Midbrain (tissue), 1 donor: ENCODE data around the gene ALG5.

Source experiments
- DNase-seq: peaks from one replicate; lab custom pipeline; 2025; lab: John Stamatoyannopoulos, UW

The ALG5 gene, protein sequence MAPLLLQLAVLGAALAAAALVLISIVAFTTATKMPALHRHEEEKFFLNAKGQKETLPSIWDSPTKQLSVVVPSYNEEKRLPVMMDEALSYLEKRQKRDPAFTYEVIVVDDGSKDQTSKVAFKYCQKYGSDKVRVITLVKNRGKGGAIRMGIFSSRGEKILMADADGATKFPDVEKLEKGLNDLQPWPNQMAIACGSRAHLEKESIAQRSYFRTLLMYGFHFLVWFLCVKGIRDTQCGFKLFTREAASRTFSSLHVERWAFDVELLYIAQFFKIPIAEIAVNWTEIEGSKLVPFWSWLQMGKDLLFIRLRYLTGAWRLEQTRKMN

GRCh38 chr13:36999054-36999714 is at the start of gene ALG5:
Gene ALG5 (minus strand): TSS chr13:36999340. CDS start chr13:36999300, 40 bp downstream.
- DNase-seq = peak; percentile 92

DNA sequence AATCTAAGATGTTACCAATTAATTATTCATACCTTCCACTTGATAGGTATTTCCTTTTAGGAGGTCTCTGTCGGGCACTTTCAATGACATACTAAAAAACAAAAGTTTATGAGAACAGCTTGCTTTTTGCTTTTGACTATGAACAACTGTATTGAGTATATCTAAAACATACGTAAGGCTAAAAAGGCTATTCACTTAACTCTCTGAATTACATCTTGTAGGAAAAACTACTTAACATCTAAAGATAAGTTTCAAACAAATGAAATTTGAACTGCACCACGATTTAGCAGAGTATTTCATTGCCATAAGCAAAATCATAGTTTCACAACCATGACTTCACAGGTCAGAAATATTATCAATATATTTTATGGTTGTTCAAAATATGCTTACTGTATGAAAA is 48.7 kb upstream of the ALG5 start:
- no peak for DNase-seq

DNA sequence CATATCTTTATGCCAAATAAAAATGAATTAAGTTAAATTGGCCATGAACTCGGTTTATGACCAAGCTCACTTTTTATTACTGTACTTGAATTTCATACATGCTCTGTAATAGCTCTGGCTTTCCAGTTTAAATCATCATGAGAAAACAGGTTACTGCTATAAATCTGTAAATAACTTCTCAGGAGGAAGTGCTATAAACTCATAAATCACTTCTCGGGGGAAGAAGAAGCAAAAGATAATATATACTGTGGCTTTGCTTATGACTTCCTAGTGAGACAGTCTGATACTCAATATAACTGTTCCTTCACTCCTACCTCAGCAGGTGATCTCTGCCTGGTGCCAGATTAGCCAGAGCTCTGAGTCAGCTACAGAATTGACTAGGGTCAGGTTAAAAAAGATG is 47.9 kb upstream of the ALG5 start:
- DNase-seq = no peak

DNA sequence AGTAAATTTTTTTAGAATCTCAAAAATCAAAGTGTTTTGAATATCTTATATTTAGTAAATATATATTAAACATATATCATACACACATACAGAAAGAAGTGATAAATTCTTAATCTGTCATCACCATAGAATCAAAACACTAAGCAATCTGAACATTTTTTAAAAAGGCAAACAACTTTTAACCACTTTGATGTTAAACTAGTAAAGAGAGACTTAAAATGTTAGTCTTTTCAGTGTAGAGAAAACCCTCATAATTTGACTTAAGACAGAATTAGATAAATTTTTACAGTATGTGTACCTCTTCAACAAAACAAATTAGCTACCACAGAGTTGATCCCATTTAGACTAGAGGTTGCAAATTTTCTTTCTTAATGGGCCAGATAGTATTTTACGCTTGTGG is 46.9 kb upstream of the ALG5 start:
- DNase-seq = no peak

- DNase-seq = no peak
Measured at GRCh38 chr13:37040789-37041188, 41.6 kb upstream of the ALG5 start.

DNA sequence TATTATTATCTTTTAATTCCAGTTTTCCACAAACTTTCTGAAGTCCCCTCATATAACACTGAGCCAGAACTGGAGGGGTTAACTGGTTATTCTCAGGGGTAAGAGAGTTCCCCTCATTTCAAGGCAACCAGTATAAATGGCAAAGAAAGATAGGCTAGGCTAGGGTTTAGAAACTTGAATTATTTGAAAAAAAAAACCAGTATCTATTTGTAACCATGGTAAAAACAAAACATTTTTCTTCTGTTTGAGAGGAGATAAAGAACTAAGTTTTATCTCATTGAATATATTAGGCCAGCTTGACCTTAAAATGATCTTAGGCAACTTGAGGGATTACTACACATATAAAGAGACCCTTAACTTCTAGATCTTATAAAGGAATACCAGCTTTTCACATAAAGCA is 40.8 kb upstream of the ALG5 start:
- DNase-seq = no peak

GRCh38 chr13:37037241-37037640 is 38.1 kb upstream of the ALG5 start:
- DNase-seq = no peak

- DNase-seq = no peak
Measured at GRCh38 chr13:37029617-37030016, 30.5 kb upstream of the ALG5 start.

- DNase-seq = no peak
Measured at GRCh38 chr13:37027639-37028038, 28.5 kb upstream of the ALG5 start.

- DNase-seq = no peak
Measured at GRCh38 chr13:37026771-37027170, 27.6 kb upstream of the ALG5 start.

DNA sequence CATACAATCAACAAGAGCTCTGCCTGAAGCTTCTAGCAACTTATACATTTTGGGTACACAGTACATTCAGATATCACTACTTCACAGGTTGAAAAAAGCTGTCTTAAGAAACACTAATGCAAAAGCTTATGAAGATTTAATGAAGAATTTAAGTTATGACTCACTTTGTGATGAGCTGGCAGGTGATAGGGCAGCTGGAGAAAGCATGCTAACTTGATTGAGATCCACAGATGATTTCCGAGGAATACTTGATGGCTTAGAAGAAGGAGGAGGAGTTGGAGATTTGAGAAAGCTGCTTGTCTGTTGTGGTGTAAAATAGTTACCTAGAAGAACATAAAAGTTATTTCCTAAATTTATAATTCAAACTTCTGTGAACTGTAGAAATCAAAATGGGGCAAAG is 24.7 kb upstream of the ALG5 start:
- DNase-seq = no peak

DNA sequence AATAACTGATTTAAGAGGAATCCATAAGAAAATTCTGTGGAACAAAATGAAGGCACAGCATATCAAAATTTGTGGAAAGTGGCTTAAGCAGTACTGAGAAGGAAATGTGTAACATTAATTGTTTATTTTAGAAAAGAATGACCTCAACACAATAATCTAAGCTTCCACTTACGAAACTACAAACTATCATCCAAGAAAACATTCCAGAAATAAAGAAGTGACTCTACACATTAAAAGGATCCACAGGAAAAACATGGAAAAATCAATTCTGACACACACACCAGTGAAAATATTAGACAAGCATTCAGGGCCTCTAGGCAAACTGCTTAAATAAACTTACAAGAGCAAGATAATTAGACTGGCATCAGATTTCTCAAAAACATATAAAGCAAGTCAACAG is 15.5 kb upstream of the ALG5 start:
- no peak for DNase-seq

GRCh38 chr13:37011788-37012187 is 12.6 kb upstream of the ALG5 start:
- no peak for DNase-seq

DNA sequence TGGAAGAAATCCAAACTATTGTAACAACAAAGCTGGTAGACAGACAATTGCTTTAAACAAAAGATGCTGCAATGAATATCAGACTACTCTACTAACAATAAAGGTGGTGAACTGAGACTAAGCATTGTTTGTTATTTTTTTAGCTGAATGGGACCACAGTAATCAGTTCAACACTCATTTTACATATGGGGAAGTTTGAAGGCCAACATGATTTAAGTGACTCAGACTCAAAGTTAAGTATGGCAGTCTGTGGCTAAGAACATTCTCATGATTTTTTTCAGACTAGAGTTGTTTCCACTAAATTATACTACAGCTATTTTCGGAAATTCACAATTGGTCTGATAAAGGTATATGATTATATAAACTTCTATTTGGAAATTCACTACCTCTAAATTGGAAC is 11.9 kb upstream of the ALG5 start:
- no peak for DNase-seq

DNA sequence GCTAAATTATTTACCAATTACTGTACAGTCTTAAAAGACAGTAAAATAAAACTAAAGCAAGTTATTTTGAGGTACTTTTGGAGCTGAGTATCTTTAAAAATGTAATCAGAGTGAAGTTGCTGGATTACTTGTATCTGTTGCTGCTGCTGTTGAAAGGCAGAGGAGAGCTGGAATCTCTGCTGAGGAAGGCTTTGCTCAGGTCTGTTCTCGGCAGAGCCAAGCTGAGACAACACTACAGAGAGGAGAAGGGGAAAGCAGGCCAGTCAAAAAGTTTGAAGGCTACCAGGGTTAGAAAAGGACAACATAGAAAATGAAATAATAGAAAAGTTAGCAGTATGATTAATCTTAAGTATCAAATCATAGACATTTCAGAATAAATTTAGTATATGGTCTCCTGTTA is 11.3 kb upstream of the ALG5 start:
- DNase-seq = no peak

DNA sequence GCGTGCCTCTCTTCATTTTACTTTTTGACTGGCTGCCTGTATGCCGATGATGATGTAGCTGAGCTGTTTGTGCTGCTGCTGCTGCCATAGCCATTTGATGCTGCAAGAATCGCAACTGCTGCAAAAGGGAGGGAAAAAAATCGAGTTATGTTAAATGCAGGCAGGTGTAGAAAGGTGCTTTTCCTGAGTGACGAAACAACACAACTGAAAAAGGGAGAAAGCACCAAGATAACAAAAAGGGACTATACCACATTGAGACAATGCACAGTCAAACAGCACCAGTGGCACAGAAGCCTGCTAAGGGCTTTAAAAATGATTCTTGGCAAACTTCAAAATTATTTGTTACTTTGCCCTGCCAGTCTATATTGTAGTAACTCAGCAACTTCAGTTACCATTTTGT is 10.6 kb upstream of the ALG5 start:
- DNase-seq = no peak

DNA sequence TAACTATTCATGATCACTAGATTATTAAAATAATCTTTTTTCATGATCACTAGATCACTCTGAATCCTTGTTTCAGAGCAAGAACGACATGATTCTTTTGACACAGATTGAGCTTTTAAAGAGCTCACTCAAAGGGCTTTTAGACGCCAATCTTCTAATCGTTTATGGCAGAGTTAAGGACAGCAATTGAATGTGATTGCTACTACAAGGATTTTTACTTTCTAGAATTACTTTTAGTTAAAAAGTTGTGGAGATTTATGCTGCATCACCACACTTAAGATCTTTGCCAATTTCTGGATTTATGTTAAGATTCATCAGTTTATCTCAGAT is 2.7 kb upstream of the ALG5 start:
- no peak for DNase-seq

DNA sequence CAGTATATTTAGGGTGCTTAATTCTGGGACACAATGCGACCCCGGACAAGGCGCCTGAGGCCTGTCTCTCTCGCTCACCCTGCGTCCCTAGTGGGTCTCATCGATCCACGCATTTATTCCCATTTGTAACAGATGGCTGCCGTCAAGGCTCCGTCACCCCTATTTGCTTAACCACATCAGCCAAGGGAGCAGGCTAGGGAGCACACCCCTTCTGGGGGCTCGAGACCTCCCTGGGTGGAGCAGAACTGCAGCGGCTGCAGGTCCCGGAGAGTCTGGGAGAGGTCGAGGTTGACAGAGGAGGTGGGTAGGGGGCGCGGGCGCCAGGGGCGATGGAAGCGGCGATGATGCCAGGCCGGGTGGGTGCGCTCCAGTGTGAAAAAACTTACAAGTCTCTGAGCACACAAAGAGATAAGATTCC is 507 bp downstream of the ALG5 start:
- DNase-seq = no peak

DNA sequence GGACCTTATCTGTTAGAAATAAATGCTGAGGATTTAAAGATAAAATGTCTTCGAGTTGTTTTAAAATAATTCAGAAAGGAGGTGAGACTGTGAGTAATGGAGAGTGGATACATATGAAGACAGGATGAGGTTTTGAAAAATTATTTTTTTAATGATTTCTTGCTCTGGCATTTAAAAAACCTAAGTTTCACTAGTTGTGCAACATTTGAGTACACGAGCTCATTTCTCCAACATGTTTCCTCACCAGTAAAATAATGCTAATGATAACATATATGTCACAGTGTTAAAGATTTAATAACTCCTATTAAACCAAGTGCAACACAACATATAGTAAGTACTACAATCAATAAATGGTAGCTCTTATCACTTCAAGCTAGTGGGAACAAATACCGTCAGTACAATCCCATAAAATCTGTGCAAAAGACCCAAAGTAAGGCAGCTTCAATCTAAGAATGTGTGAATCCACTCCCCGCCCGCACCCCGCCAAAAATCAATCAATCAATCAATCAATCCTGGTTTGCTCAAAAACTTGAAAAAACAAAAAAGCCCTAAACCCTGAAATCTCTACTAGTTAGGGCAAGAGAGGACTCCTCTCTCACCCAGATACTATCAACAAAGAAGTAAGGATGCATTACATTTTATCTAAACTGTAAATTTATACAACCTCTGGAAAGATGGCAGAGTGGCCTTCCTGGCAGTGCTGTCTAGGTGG is 1.3 kb downstream of the ALG5 start:
- no peak for DNase-seq

DNA sequence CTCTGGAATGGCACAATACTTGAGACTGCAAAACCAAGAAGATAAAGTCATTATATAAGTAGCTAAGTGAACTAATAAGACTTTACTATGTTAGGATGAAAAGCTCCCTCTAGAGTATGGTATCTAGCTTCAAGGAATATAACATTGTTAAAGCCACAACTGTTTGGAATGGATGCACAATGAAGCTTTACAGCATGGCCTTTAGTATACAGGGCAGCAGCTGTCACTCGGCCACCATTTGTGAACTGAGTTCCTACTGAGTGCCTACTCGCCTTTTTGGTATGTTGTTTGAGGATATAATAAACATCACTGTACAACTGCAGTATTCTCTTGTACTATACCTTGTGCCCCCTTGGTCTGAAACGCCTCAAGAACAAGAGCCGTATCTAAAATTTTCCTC is 6.8 kb downstream of the ALG5 start:
- no peak for DNase-seq

- DNase-seq = no peak
Measured at GRCh38 chr13:36986462-36987240, 12.5 kb downstream of the ALG5 start.

GRCh38 chr13:36981156-36981743 is 17.9 kb downstream of the ALG5 start:
- peak; percentile 15 for DNase-seq
